HG02642 (cell line): ENCODE results near the gene CAMTA1.
"Not testable (repeated sequence)": the region's sequence is repeated elsewhere in the genome, so short reads cannot be mapped to it uniquely, and the experiment has no call there.

Experiments
- ATAC-seq: cut with Tn5 transposase; IDR thresholded peaks from one replicate; pipeline ENCODE4 v1.9.1; 2021; ENCODE audit warnings: mild to moderate bottlenecking; ENCODE audit not compliant: unreplicated experiment, poor library complexity

Gene CAMTA1

GRCh38 chr1:7360526-7360925, 575.3 kb downstream of the CAMTA1 start:
- ATAC-seq = no peak

GRCh38 chr1:7362947-7363346, 577.7 kb downstream of the CAMTA1 start:
- no peak for ATAC-seq

- ATAC-seq = no peak
Measured at GRCh38 chr1:7363450-7363849, 578.2 kb downstream of the CAMTA1 start.

- no peak for ATAC-seq
Measured at GRCh38 chr1:7365706-7366105, 580.5 kb downstream of the CAMTA1 start.

GRCh38 chr1:7366286-7366954, 581.2 kb downstream of the CAMTA1 start:
- no peak for ATAC-seq

- ATAC-seq = no peak
Measured at GRCh38 chr1:7366955-7367665, 581.9 kb downstream of the CAMTA1 start.

GRCh38 chr1:7369866-7370265, 584.6 kb downstream of the CAMTA1 start:
- no peak for ATAC-seq

- ATAC-seq = no peak
Measured at GRCh38 chr1:7371926-7372325, 586.7 kb downstream of the CAMTA1 start.

- no peak for ATAC-seq
Measured at GRCh38 chr1:7372477-7373120, 587.3 kb downstream of the CAMTA1 start.

- no peak for ATAC-seq
Measured at GRCh38 chr1:7373251-7373650, 588.0 kb downstream of the CAMTA1 start.

GRCh38 chr1:7373876-7374562, 588.8 kb downstream of the CAMTA1 start:
- no peak for ATAC-seq

- ATAC-seq = no peak
Measured at GRCh38 chr1:7374563-7375160, 589.4 kb downstream of the CAMTA1 start.

GRCh38 chr1:7375329-7375728, 590.1 kb downstream of the CAMTA1 start:
- ATAC-seq = no peak

GRCh38 chr1:7375781-7376660, 590.8 kb downstream of the CAMTA1 start:
- no peak for ATAC-seq

- ATAC-seq = no peak
Measured at GRCh38 chr1:7376676-7377075, 591.4 kb downstream of the CAMTA1 start.

GRCh38 chr1:7378346-7379130, 593.3 kb downstream of the CAMTA1 start:
- no peak for ATAC-seq

GRCh38 chr1:7379441-7379971, 594.3 kb downstream of the CAMTA1 start:
- no peak for ATAC-seq

- not testable (repeated sequence) for ATAC-seq
Measured at GRCh38 chr1:7380068-7380467, 594.8 kb downstream of the CAMTA1 start.

GRCh38 chr1:7380712-7381111, 595.5 kb downstream of the CAMTA1 start:
- no peak for ATAC-seq
